ENCODE data around the gene TPRKB. TPM values are rescaled to one million over a fixed set of nuclear protein-coding genes. Genes with fewer than 3 reads are reported as not detected.
"Not testable (repeated sequence)": the region's sequence is repeated elsewhere in the genome, so short reads cannot be mapped to it uniquely, and the experiment has no call there.

TPRKB gene
- total and polyA plus RNA-seq, 2 experiments from 2014 or later = 20.1 to 57.2 TPM

- no peak overlapping the region for H3K4me3 ChIP-seq
- no peaks in the 10 kb centered on the region for H3K9me2 ChIP-seq (ENCODE audit: insufficient read depth)
- no peak overlapping the region for H3K27ac ChIP-seq
- peaks cover 7% of the 10 kb centered on the region for H3K4me1 ChIP-seq (ENCODE audit: insufficient read depth)
- DNase-seq = no peak
- in situ Hi-C loops (cut with MboI) = no loop called here
- no peak overlapping the region for H2AFZ ChIP-seq
- no peak overlapping the region for H3K9ac ChIP-seq
- no peaks in the 10 kb centered on the region for H3K27me3 ChIP-seq (replicated peaks; ENCODE audit: insufficient read depth)
- H3K79me2 ChIP-seq (ENCODE audit: insufficient read depth) = peaks cover 3% of the 10 kb centered on the region
- no peak overlapping the region for H3K4me2 ChIP-seq (ENCODE audit: unreplicated experiment)
- 0 out of 2 replicates have a peak, but pooled peaks cover 9% of the 10 kb centered on the region for H3F3A ChIP-seq (ENCODE audit: insufficient read depth)
- H3K36me3 ChIP-seq (ENCODE audit: low read depth) = peaks cover 49% of the 10 kb centered on the region
- H4K20me1 ChIP-seq (ENCODE audit: insufficient read depth) = no peaks in the 10 kb centered on the region; the same call in 1 of the 2 replicates
- 78 to 92% methylated on average over 1 of the region's 1 CpG for WGBS, 2 experiments (ENCODE audit: low coverage in 1 of 2, low lambda C conversion rate in 2 of 2, missing lambda C conversion rate in 2 of 2)
- TF ChIP-seq EZH2 (IDR thresholded peaks at IDR 0.05; ENCODE audit: insufficient read depth, poor library complexity, severe bottlenecking) (no peak), EZH2phosphoT487 (IDR thresholded peaks at IDR 0.05; ENCODE audit: insufficient read depth, low read depth) (no peak)
- no peaks in the 10 kb centered on the region for H3K9me3 ChIP-seq (ENCODE audit: low read depth)
These were observed 25.4 kb upstream of the TPRKB start for GRCh38 chr2:73762571-73762970.

- Histone ChIP-seq H3K27ac (no peak overlapping the region), H3K4me2 (ENCODE audit: unreplicated experiment) (no peak overlapping the region), H3K27me3 (replicated peaks; ENCODE audit: insufficient read depth) (no peaks in the 10 kb centered on the region), H3K9me3 (ENCODE audit: low read depth) (no peaks in the 10 kb centered on the region), H3K9me2 (ENCODE audit: insufficient read depth) (no peaks in the 10 kb centered on the region), H3F3A (ENCODE audit: insufficient read depth) (0 out of 2 replicates have a peak, but pooled peaks cover 9% of the 10 kb centered on the region), H3K36me3 (ENCODE audit: low read depth) (peaks cover 33% of the 10 kb centered on the region), H3K9ac (no peak overlapping the region), H4K20me1 (ENCODE audit: insufficient read depth) (no peaks in the 10 kb centered on the region; the same call in 1 of the 2 replicates), H3K4me1 (ENCODE audit: insufficient read depth) (peaks cover 7% of the 10 kb centered on the region), H2AFZ (no peak overlapping the region), H3K4me3 (no peak overlapping the region), H3K79me2 (ENCODE audit: insufficient read depth) (no peaks in the 10 kb centered on the region; the same call in 1 of the 2 replicates)
- WGBS, 2 experiments (ENCODE audit: low coverage in 1 of 2, low lambda C conversion rate in 2 of 2, missing lambda C conversion rate in 2 of 2) = 83 to 88% methylated on average over 2 of the region's 2 CpGs
- in situ Hi-C loops (cut with MboI) = no loop called here
- peak; percentile 15 for DNase-seq
- TF ChIP-seq EZH2 (IDR thresholded peaks at IDR 0.05; ENCODE audit: insufficient read depth, poor library complexity, severe bottlenecking) (no peak), EZH2phosphoT487 (IDR thresholded peaks at IDR 0.05; ENCODE audit: insufficient read depth, low read depth) (no peak)
These were observed 22.8 kb upstream of the TPRKB start for GRCh38 chr2:73759904-73760303.

DNA sequence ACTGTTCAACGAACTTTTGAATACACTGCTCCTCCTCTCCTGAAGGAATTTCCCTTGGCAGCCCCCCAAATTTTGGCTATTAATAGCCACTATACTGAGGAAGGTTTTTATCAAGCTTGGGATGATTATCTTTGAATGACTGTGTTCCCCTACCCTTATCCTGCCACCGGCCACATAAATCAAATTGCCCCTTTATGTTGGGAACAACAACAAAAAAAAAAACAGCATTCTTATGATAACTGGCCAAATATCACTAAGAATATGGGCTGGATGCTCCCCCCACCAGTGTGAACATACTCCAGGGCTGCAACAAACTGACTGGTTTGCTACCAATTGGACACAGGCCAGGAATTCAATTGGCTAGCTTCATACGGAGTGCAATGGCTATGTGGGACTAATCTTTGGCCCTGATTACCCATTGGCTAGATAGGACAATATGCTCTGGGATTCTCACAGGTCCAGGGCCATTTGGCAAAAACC lies 22.2 kb upstream of the TPRKB start:
- peaks cover 7% of the 10 kb centered on the region for H3K4me1 ChIP-seq (ENCODE audit: insufficient read depth)
- no peak overlapping the region for H2AFZ ChIP-seq
- no peaks in the 10 kb centered on the region for H3K27me3 ChIP-seq (replicated peaks; ENCODE audit: insufficient read depth)
- DNase-seq = peak; percentile 45
- 30 to 36% methylated on average over 3 of the region's 3 CpGs for WGBS, 2 experiments (ENCODE audit: low coverage in 1 of 2, low lambda C conversion rate in 2 of 2, missing lambda C conversion rate in 2 of 2)
- no peak overlapping the region for H3K4me3 ChIP-seq
- H3F3A ChIP-seq (ENCODE audit: insufficient read depth) = 0 out of 2 replicates have a peak, but pooled peaks cover 9% of the 10 kb centered on the region
- H3K79me2 ChIP-seq (ENCODE audit: insufficient read depth) = no peaks in the 10 kb centered on the region; the same call in 1 of the 2 replicates
- no peak overlapping the region for H3K9ac ChIP-seq
- TF ChIP-seq EZH2phosphoT487 (IDR thresholded peaks at IDR 0.05; ENCODE audit: insufficient read depth, low read depth) = no peak
- TF ChIP-seq EZH2 (IDR thresholded peaks at IDR 0.05; ENCODE audit: insufficient read depth, poor library complexity, severe bottlenecking) = no peak
- peaks cover 27% of the 10 kb centered on the region for H3K36me3 ChIP-seq (ENCODE audit: low read depth)
- H4K20me1 ChIP-seq (ENCODE audit: insufficient read depth) = no peaks in the 10 kb centered on the region; the same call in 1 of the 2 replicates
- H3K9me3 ChIP-seq (ENCODE audit: low read depth) = no peaks in the 10 kb centered on the region
- H3K27ac ChIP-seq = no peak overlapping the region
- H3K4me2 ChIP-seq (ENCODE audit: unreplicated experiment) = no peak overlapping the region
- no peaks in the 10 kb centered on the region for H3K9me2 ChIP-seq (ENCODE audit: insufficient read depth)
- in situ Hi-C loops (cut with MboI) = no loop called here

DNA sequence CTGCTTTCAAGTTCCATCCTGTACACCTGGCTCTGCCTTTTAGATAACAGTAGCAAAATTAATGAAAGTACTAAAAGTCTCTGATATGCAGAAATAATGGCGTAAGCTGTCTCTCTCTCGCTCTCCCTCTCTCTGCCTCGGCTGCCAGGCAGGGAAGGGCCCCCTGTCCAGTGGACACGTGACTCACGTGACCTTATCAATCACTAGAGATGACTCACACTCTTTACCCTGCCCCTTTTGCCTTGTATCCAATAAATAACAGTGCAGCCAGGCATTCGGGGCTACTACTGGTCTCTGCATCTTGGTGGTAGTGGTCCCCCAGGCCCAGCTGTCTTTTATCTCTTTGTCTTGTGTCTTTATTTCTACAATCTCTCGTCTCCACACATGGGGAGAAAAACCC lies 17.2 kb upstream of the TPRKB start:
- H2AFZ ChIP-seq; in situ Hi-C loops (cut with MboI); H3K4me1 ChIP-seq (ENCODE audit: insufficient read depth): not testable (repeated sequence)

GRCh38 chr2:73749314-73749713 lies 12.2 kb upstream of the TPRKB start:
- Histone ChIP-seq H3F3A (ENCODE audit: insufficient read depth) (peaks cover 12% of the 10 kb centered on the region; the same call in 1 of the 2 replicates), H3K4me2 (ENCODE audit: unreplicated experiment) (no peak overlapping the region), H4K20me1 (ENCODE audit: insufficient read depth) (no peaks in the 10 kb centered on the region), H3K79me2 (ENCODE audit: insufficient read depth) (no peaks in the 10 kb centered on the region), H3K9ac (no peak overlapping the region), H3K4me3 (no peak overlapping the region), H2AFZ (no peak overlapping the region), H3K27me3 (replicated peaks; ENCODE audit: insufficient read depth) (no peaks in the 10 kb centered on the region), H3K9me3 (ENCODE audit: low read depth) (no peaks in the 10 kb centered on the region), H3K36me3 (ENCODE audit: low read depth) (peaks cover 26% of the 10 kb centered on the region; the same call in 1 of the 2 replicates), H3K9me2 (ENCODE audit: insufficient read depth) (no peaks in the 10 kb centered on the region), H3K27ac (no peak overlapping the region), H3K4me1 (ENCODE audit: insufficient read depth) (no peaks in the 10 kb centered on the region)
- WGBS, 2 experiments (ENCODE audit: low coverage in 1 of 2, low lambda C conversion rate in 2 of 2, missing lambda C conversion rate in 2 of 2) = 98% methylated on average over 2 of the region's 2 CpGs
- in situ Hi-C loops (cut with MboI) = no loop called here
- DNase-seq = no peak
- TF ChIP-seq EZH2phosphoT487 (IDR thresholded peaks at IDR 0.05; ENCODE audit: insufficient read depth, low read depth) = no peak
- no peak for TF ChIP-seq EZH2 (IDR thresholded peaks at IDR 0.05; ENCODE audit: insufficient read depth, poor library complexity, severe bottlenecking)

More for the DNA sequence above, 17.2 kb upstream of the TPRKB start:
- not testable (repeated sequence) for H3K4me2 ChIP-seq (ENCODE audit: unreplicated experiment); H3F3A ChIP-seq (ENCODE audit: insufficient read depth); H4K20me1 ChIP-seq (ENCODE audit: insufficient read depth); H3K27me3 ChIP-seq (replicated peaks; ENCODE audit: insufficient read depth); H3K27ac ChIP-seq; H3K9me3 ChIP-seq (ENCODE audit: low read depth); H3K9me2 ChIP-seq (ENCODE audit: insufficient read depth); H3K79me2 ChIP-seq (ENCODE audit: insufficient read depth); H3K4me3 ChIP-seq; DNase-seq; H3K9ac ChIP-seq
- WGBS, 2 experiments (ENCODE audit: low coverage in 1 of 2, low lambda C conversion rate in 2 of 2, missing lambda C conversion rate in 2 of 2) = 93% methylated on average over 7 of the region's 7 CpGs
- peaks cover 19% of the 10 kb centered on the region; the same call in 1 of the 2 replicates for H3K36me3 ChIP-seq (ENCODE audit: low read depth)

Measured in GM23248 (cell line).